OCI-M2 (cell line): Measurements from ENCODE around the gene DIMT1.

ENCODE experiments used
- DNase-seq: peaks from one replicate; lab custom pipeline; 2025; ENCODE audit not compliant: unreplicated experiment; lab: John Stamatoyannopoulos, UW

DIMT1 gene

GRCh38 chr5:62403411-62404250 lies at the start of gene DIMT1:
Gene DIMT1, minus strand, starts transcription at chr5:62403905. Its CDS starts 133 bp downstream, at chr5:62403772.
- peak; percentile 59 for DNase-seq

DNA sequence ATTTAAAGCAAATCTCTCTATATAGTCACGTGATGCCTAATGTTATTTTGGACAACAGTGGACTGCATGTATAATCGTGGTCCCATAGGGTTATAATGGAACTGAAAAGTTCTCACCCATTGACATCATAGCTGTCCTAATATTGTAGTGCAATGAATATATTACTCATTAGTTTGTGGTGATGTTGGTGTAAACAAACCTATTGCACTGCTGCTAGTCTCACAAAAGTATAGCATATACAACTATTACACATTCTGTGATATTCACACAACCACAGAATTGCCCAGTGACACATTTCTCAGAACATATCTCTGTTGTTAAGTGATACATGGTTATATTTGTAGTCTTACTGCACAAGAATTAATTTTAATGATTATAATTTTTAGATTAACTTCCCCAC lies 46.6 kb upstream of the DIMT1 start:
- no peak for DNase-seq

- DNase-seq = no peak
These were observed 44.8 kb upstream of the DIMT1 start for GRCh38 chr5:62448528-62448927.

- no peak for DNase-seq
These were observed 28.9 kb upstream of the DIMT1 start for GRCh38 chr5:62432621-62433064.

GRCh38 chr5:62431735-62432620 lies 28.3 kb upstream of the DIMT1 start:
- DNase-seq = no peak

GRCh38 chr5:62424763-62425162 lies 21.1 kb upstream of the DIMT1 start:
- no peak for DNase-seq

DNA sequence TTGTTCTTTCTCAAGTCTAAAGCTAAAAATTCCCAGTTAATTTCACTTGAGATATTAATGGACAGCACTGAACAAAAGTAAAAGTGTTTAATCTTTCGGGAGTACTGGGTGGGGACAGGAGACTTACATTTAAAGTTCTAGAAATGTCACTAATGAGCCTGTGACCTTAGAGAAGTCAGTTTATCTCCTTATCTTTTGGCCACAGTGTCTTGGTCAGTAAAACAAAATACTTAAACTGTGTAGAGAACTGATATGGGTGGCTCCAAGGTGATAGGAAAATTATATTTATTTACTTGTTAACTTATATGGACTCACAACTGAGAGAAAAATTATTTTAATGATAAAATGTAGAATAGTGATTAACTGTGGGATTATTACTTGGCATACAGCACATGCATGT lies 17.7 kb upstream of the DIMT1 start:
- DNase-seq = no peak

DNA sequence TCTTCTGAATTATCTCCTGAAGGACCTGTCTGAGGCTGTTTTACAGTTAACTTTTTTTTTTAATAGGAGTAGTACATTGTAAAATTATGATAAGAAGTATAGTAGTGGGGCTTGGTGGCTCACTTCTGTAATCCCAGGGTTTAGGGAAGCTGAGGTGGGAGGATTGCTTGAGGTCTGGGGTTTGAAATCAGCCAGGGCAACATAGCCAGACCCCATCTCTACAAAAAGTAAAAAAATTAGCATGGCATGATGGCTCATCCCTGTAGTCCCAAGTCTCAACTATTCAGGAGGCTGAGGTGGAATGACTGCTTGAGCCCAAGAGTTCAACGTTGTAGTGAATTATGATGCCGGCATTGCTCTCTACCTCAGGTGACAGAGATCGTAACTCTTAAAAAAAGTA lies 15.9 kb upstream of the DIMT1 start:
- no peak for DNase-seq

GRCh38 chr5:62418462-62419076 lies 14.9 kb upstream of the DIMT1 start:
- DNase-seq = no peak

- no peak for DNase-seq
These were observed 10.0 kb upstream of the DIMT1 start for GRCh38 chr5:62413711-62414110.

DNA sequence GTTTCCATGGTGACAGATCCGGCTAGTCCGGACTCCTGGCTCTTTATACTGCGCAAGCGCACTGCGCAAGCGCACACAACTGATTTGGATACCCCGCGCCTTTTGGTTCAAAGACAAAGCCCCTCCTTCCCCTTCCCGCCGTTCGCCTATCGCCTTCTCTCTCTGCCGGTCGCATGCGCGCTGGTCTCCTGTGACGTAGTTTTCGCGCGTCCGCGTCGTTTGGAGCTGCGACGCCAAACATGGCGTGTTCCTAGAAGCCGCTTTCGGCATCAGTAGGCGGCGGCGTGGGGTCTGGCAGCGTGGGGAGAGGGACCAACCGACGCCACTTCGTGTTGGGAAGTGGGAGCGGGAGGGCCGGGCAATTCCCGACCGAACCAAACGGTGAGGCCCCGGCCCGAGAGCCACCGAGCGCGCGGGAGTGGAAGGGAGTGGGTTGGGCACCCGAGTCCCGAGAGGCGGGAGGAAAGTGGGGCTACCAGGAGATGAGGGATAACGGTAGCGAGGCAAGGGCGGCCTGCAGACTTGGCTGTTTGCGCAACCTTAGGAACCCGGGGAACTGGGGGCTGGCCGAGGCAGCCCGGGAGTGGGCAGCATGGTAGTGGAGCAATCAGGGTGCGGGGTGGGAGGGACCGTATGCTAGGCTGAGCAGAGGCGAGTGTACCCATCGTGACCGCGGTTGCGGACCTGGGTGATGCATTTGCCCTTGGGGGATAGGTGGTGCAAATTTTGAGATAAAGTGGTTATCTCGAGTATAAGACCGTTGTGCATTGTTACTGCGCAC lies 9.0 kb upstream of the DIMT1 start, which contains the start of gene IPO11:
Gene IPO11 (plus strand): TSS at position 215 of the 781 bp plus-strand sequence. CDS start 24,517 bp downstream, outside the sequence.
- peak; percentile 84 for DNase-seq

DNA sequence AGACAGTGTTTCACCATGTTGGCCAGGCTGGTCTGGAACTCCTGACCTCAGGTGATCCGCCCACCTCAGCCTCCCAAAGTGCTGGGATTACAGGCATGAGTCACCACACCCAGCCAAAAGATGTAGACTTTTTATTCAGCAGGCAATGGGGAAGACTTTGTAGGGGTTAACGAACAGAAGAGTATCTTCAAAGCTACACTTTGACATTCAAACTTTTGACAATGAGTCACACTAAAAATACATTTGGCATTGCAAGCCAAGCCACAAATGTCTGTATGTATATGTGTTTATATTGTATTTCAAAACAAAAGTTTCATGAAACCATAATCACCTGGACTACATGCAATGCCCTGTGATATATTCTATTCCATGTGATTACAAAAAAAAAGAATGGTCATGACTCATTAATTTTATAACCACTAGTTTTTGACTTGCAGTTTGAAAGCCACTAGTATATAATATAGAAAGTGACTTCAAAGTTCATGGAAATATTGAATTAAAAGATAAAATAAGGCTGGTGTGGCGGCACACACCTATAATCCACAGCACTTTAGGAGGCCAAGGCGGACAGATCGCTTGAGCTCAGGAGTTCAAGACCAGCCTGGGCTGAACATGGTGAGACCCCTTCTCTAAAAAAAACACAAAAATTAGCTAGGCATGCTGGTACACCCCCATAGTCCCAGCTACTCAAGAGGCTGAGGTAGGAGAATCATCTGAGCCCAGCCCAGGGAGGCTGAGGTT lies 8.3 kb downstream of the DIMT1 start:
- DNase-seq = no peak

DNA sequence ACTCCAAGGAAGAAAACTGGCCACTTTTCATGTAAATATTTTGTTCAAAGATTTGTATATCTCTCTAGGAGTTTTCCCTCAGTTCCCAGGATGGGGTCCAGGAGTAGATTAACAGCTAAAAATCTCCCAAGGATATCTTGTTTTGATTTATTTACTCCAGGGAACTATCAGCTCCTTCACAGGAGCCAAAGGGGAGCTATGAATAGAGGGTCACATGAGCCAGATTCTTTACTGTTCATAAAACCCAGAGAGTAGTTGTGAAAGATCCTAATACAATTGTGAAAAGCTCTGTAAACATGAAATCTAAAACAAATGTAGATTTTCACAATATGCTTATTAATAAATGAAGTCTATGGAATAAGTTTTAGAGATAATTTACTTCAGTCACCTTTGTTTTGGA lies 16.9 kb downstream of the DIMT1 start:
- no peak for DNase-seq

DNA sequence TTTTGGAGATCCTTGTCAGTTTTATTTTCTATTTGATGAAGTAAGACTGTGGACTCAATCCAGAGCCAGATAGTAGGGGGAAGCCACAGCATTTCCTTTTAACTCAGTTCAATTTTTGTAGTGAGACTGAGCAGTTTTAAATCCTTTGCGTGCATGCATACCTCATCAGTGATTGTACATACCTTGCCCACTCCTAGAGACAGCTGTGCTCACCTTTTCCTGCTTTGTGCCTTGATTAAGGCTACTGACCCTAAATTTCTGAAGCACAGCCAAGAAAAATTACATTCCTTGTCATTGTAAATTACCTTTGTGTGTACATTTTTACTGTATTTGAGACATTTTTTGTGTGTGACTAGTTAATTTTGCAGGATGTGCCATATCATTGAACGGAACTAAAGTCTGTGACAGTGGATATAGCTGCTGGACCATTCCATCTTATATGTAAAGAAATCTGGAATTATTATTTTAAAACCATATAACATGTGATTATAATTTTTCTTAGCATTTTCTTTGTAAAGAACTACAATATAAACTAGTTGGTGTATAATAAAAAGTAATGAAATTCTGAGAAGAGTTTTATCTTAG lies 17.8 kb downstream of the DIMT1 start:
- no peak for DNase-seq

GRCh38 chr5:62385131-62385530 lies 18.6 kb downstream of the DIMT1 start:
- no peak for DNase-seq

- DNase-seq = no peak
These were observed 27.6 kb downstream of the DIMT1 start for GRCh38 chr5:62376064-62376463.

DNA sequence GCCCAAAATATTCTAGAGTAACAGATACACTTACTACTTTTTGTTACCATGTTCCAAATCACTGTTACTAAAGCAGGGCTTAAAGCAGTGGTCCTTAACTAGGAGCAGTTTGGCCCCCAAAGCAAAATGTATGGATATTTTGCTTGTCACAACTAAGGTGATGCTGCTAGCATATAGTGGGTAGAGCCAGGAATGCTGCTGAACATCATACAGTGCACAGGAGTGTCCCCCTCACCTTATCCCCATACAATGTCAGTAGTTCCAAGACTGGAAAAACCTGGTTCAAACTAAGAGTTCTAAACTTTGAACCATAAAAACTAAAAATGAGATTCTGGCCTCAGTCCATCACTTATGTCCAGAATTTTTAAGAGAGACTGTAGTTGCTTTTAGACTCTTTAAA lies 28.1 kb downstream of the DIMT1 start:
- no peak for DNase-seq

DNA sequence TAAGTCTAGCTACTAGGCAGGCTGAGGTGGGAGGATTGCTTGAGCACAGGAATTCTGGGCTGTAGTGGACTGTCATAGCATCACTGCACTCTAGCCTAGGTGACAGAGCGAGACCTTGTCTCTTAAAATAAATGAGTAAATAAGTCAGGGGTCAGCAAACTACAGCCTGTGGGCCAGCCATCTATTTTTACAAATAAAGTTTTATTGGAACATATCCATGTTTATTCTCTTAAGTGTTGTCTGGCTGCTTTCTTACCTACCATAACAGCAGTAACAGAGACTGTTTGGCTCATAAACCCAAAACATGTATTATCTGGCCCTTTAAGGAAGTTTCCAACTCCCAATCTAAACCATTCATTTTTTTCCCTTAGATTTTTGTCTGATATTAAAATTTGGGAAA lies 29.6 kb downstream of the DIMT1 start:
- no peak for DNase-seq

DNA sequence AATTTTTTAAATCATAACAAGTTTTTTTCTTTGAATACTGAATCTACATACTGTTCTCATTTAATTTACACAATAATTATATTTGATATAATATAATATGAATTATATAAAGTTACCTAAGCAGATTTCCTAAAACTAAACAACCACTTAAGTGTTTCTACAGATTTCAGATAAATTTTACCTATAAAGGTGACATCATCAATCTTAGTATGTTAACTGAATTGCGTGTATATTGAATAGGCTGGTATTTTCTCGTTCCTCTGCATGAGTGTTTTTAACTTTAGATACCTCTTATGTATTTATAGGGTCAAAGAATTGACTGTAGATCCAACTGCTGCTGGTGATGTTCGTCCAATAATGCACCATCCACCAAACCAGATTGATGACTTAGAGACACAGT lies 30.3 kb downstream of the DIMT1 start:
- DNase-seq = no peak

DNA sequence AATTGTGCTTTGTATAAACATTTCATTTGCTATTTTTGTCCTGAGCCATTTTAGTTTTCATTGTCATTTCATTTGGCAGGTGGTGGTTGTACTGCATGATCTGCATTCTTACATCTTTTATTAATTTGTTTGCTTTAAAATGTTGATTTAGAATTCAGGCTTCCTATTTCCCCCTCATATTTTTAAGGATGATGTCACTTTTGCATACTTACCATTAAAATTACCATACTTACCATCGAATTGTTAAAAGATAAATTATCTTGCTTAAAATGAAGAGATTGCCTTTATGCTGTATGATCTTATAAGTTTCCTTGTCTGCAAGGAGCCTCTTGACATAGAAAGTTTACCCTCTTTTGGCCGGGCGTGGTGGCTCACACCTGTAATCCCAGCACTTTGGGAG lies 31.1 kb downstream of the DIMT1 start:
- no peak for DNase-seq
